Type B pancreatic cell (in vitro differentiated cells): ENCODE data around the gene APOB. TPM values are rescaled to one million over a fixed set of nuclear protein-coding genes. Genes with fewer than 3 reads are reported as not detected.

Source experiments
- DNase-seq: peaks from one replicate; pipeline ENCODE4 v3.0.0; 2021; ENCODE audit warnings: mixed read lengths; ENCODE audit not compliant: unreplicated experiment; ENCODE audit errors: extremely low spot score
- H3K27ac Mint-ChIP-seq: 2 replicates; pipeline ENCODE4 v1.8.0; 2021; ENCODE audit warnings: mild to moderate bottlenecking, mixed read lengths
- H3K27me3 Mint-ChIP-seq: 2 replicates; pipeline ENCODE4 v1.8.0; 2021; ENCODE audit warnings: mixed read lengths
- H3K36me3 Mint-ChIP-seq: 2 replicates; pipeline ENCODE4 v1.8.0; 2021; ENCODE audit warnings: mixed read lengths
- H3K4me1 Mint-ChIP-seq: one replicate; pipeline ENCODE4 v1.8.0; 2021; ENCODE audit warnings: mixed read lengths; ENCODE audit not compliant: unreplicated experiment
- H3K4me3 Mint-ChIP-seq: 2 replicates; pipeline ENCODE4 v1.8.0; 2021; ENCODE audit warnings: mild to moderate bottlenecking, mixed read lengths
- H3K9me3 Mint-ChIP-seq: 2 replicates; pipeline ENCODE4 v1.8.0; 2021; ENCODE audit warnings: mixed read lengths
- total RNA-seq: library from RNA; stranded (reverse); gene quantifications from 2 replicates; pipeline ENCODE4 v1.2.1, GENCODE V29; 2021; ENCODE audit warnings: low replicate concordance
- TF ChIP-seq, protein P1 (sequence below): fragments of 200-600 bp; sonication (generic); conservative IDR thresholded peaks from 2 replicates; pipeline ENCODE4 v1.5.0; 2021; ENCODE audit warnings: antibody characterized with exemption, mild to moderate bottlenecking

The APOB gene
- total RNA-seq, 1 donor from 2014 or later = 19.6 TPM

DNA sequence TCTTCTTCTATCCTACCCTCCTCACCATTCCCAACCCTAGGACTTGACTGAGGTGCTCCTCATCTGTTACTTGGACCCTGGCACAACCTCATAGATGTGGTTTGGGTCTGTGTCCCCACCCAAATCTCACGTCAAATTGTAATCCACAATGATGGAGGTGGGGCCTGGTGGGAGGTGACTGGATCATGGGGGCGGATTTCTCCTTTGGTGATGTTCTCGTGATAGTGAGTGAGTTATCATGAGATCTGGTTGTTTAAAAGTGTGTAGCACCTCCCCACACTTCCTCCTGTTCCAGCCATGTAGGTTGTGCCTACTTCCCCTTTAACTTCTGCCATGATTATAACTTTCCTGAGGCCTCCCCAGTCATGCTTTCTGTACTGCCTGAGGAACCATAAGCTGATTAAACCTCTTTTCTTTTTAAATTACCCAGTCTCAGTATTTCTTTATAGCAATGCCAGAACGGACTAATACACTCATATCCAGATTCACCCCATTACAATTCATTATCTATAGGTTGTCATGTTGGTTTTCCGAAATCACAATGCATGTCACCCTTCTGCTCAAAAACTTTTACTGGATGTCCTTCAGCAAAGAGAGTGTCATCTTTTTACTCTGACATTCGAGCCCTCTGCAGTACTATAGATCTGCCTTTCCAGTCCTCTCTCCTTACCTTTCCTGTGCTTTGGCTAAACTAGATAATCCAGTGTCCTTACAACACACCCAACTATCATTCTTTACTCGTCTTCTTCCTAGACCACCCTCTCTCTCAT lies 45.7 kb downstream of the APOB start:
- DNase-seq = no peak
- Mint-ChIP-seq H3K27ac (no peak overlapping the region), H3K9me3 (no peaks in the 10 kb centered on the region), H3K4me3 (no peak overlapping the region), H3K27me3 (peaks cover 4% of the 10 kb centered on the region), H3K36me3 (no peaks in the 10 kb centered on the region), H3K4me1 (no peaks in the 10 kb centered on the region)
- TF ChIP-seq, protein P1, sequence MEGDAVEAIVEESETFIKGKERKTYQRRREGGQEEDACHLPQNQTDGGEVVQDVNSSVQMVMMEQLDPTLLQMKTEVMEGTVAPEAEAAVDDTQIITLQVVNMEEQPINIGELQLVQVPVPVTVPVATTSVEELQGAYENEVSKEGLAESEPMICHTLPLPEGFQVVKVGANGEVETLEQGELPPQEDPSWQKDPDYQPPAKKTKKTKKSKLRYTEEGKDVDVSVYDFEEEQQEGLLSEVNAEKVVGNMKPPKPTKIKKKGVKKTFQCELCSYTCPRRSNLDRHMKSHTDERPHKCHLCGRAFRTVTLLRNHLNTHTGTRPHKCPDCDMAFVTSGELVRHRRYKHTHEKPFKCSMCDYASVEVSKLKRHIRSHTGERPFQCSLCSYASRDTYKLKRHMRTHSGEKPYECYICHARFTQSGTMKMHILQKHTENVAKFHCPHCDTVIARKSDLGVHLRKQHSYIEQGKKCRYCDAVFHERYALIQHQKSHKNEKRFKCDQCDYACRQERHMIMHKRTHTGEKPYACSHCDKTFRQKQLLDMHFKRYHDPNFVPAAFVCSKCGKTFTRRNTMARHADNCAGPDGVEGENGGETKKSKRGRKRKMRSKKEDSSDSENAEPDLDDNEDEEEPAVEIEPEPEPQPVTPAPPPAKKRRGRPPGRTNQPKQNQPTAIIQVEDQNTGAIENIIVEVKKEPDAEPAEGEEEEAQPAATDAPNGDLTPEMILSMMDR = no peak

GRCh38 chr2:20994130-20994529 lies 49.7 kb downstream of the APOB start:
- Mint-ChIP-seq H3K4me1 (peaks cover 20% of the 10 kb centered on the region), H3K27ac (no peak overlapping the region), H3K9me3 (no peaks in the 10 kb centered on the region), H3K4me3 (no peak overlapping the region), H3K27me3 (peaks cover 17% of the 10 kb centered on the region), H3K36me3 (no peaks in the 10 kb centered on the region)
- TF ChIP-seq, protein P1 = no peak
- no peak for DNase-seq

GRCh38 chr2:20992201-20992711 lies 51.6 kb downstream of the APOB start:
- peaks cover 23% of the 10 kb centered on the region for H3K4me1 Mint-ChIP-seq
- peaks cover 18% of the 10 kb centered on the region for H3K27me3 Mint-ChIP-seq
- no peak overlapping the region for H3K27ac Mint-ChIP-seq
- no peaks in the 10 kb centered on the region for H3K9me3 Mint-ChIP-seq
- H3K36me3 Mint-ChIP-seq = no peaks in the 10 kb centered on the region
- no peak for DNase-seq
- TF ChIP-seq, protein P1 = no peak
- H3K4me3 Mint-ChIP-seq = no peak overlapping the region

DNA sequence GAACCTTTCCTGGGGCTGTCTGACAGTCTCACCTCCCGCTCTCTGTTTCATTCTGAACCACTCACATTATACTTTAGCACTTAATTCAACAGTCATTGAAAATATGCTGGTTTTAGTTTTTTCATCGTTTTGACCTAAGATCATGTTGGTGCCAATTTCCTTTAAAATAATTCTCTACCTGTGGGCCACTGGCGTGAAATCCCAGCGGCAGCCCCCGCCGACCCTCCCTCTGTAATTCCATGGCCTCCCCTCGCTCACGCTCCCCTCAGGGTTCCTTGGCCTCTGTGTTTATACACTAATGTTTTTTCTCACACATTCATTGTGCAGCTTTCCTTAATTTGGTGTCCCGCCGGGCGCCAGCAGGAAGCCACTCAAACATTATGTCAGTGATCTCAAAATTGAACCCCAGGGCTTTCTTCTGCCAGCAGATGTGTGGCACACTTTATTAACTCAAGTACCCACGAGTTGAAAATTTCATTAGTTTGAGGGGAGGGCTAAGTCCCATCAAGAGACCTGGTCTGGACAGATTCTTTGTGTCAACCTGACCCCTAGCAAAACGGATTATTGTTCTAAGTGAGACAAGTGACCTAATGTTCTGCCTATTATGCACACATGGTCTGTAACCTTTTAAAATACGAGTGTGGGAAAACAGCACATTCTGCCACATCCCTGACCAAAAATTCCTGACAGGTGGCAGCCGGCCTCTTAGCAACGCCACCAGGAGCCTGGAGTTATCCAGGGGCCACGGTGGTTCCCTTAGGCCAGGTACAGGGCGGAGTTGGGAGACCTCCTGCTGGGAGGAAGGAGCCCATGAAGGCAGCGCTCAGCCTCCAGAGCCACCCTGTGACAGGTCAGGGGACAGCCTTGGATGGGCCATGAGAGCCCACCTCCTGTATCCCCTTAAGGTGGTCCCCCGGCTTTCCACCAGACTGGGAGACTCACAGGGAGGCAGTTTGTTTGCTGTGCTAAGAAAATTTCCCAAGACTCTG lies 53.1 kb downstream of the APOB start:
- TF ChIP-seq, protein P1 = no peak
- H3K27me3 Mint-ChIP-seq = peaks cover 18% of the 10 kb centered on the region
- H3K4me3 Mint-ChIP-seq = peak overlapping the region; percentile 51
- no peaks in the 10 kb centered on the region for H3K36me3 Mint-ChIP-seq
- peaks cover 30% of the 10 kb centered on the region for H3K4me1 Mint-ChIP-seq
- peak overlapping the region; percentile 1 for H3K27ac Mint-ChIP-seq
- no peaks in the 10 kb centered on the region for H3K9me3 Mint-ChIP-seq
- no peak for DNase-seq

- Mint-ChIP-seq H3K4me3 (no peak overlapping the region), H3K27ac (peak overlapping the region; percentile 77), H3K4me1 (peaks cover 32% of the 10 kb centered on the region), H3K27me3 (peaks cover 18% of the 10 kb centered on the region), H3K36me3 (no peaks in the 10 kb centered on the region), H3K9me3 (no peaks in the 10 kb centered on the region)
- no peak for DNase-seq
- TF ChIP-seq, protein P1 = no peak
Measured at GRCh38 chr2:20989404-20989803, 54.5 kb downstream of the APOB start.
